OCI-LY7 (cell line): ENCODE measurements around the gene FRA10AC1.

Experiments
- EZH2phosphoT487 ChIP-seq: fragments of 200-600 bp; sonication (generic); IDR thresholded peaks from 2 replicates; pipeline ENCODE4 v1.6.1; 2018; ENCODE audit warnings: low read depth, borderline replicate concordance, mild to moderate bottlenecking, mixed run types, antibody characterized with exemption, low read length, moderate library complexity, mixed read lengths
- TF ChIP-seq, protein P1 (sequence below): fragments of 200-600 bp; sonication (generic); conservative IDR thresholded peaks from 2 replicates; pipeline ENCODE4 v1.5.1; 2014; ENCODE audit warnings: mild to moderate bottlenecking, antibody characterized with exemption, low read length, moderate library complexity, mixed read lengths

DNA sequence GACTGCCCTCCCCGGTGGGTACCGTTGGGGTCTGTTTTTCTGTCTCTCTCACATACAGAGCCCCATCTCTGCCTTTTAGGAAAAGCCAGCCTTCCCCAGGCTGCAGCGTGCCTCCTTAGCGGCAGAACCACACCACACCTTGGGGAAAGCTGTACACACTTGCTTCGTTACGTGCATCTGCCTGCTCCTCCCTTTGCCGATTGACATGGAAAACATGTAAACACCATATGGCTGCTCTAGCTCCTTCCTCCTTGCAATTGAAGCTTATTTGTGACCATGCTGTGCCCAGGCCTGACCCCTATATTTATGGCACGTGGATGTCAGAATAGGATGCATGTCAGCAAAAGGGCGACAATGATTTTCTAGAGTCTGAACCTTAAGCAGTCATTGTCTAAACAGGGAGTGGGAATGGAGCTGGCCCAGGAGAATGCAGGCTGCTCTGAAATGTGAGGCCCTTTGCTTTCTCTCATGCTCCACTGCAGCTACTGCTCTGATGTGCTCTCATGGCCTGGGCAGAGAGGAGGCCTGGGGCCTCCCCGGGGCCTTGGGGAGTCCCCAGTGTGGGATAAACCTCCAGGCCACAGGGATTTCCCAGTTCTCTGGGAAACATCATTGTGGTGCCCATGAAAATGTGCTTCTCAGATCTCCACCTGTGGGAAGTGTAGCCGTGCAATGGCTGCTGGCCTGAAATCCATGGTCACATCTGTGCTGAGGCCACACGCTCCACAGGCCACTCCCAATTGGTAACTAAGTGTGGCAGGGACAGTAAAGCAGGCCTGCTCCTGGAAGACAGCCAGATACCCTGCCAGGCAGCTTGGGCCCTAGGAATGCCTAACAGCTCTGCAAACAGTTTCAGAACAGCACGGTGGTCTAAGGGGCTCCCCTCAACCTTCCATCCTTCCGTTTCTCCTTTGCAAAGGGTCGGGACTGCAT is 71.5 kb downstream of the FRA10AC1 start:
- TF ChIP-seq, protein P1, sequence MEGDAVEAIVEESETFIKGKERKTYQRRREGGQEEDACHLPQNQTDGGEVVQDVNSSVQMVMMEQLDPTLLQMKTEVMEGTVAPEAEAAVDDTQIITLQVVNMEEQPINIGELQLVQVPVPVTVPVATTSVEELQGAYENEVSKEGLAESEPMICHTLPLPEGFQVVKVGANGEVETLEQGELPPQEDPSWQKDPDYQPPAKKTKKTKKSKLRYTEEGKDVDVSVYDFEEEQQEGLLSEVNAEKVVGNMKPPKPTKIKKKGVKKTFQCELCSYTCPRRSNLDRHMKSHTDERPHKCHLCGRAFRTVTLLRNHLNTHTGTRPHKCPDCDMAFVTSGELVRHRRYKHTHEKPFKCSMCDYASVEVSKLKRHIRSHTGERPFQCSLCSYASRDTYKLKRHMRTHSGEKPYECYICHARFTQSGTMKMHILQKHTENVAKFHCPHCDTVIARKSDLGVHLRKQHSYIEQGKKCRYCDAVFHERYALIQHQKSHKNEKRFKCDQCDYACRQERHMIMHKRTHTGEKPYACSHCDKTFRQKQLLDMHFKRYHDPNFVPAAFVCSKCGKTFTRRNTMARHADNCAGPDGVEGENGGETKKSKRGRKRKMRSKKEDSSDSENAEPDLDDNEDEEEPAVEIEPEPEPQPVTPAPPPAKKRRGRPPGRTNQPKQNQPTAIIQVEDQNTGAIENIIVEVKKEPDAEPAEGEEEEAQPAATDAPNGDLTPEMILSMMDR, result no peak
- TF ChIP-seq EZH2phosphoT487, result no peak
